Daoy (cell line): ENCODE data around the gene DIP2C. TPM values are rescaled to one million over a fixed set of nuclear protein-coding genes. Genes with fewer than 3 reads are reported as not detected.
"Not testable (repeated sequence)": the region's sequence is repeated elsewhere in the genome, so short reads cannot be mapped to it uniquely, and the experiment has no call there.

Experiments used
- DNase-seq: peaks from one replicate; pipeline ENCODE4 v3.0.0-alpha.2; 2015; ENCODE audit warnings: low read depth
- total RNA-seq: library from RNA; depleted of rRNA; stranded (reverse); fragments of >200 nt; shearing (Covaris generic); gene quantifications from 2 replicates; pipeline ENCODE4 v1.2.3, GENCODE V29; 2014

The DIP2C gene
- total RNA-seq, 1 experiment from 2014 or later = 2.7 TPM

GRCh38 chr10:596131-596530 is 93.3 kb downstream of the DIP2C start:
- DNase-seq = not testable (repeated sequence)

- DNase-seq = no peak
Observed at GRCh38 chr10:595473-595872, 94.0 kb downstream of the DIP2C start.

GRCh38 chr10:594584-595270 is 94.7 kb downstream of the DIP2C start:
- no peak for DNase-seq

- DNase-seq = peak; percentile 35
Observed at GRCh38 chr10:593901-594457, 95.5 kb downstream of the DIP2C start.

- DNase-seq = no peak
Observed at GRCh38 chr10:593421-593820, 96.0 kb downstream of the DIP2C start.

GRCh38 chr10:593016-593415 is 96.5 kb downstream of the DIP2C start:
- DNase-seq = no peak

GRCh38 chr10:591646-592045 is 97.8 kb downstream of the DIP2C start:
- DNase-seq = no peak

GRCh38 chr10:590721-591120 is 98.7 kb downstream of the DIP2C start:
- no peak for DNase-seq

GRCh38 chr10:589961-590680 is 99.3 kb downstream of the DIP2C start:
- no peak for DNase-seq

GRCh38 chr10:588246-589165 is 101.0 kb downstream of the DIP2C start:
- DNase-seq = peak; percentile 43

- no peak for DNase-seq
Observed at GRCh38 chr10:586716-587115, 102.8 kb downstream of the DIP2C start.

GRCh38 chr10:586151-586550 is 103.3 kb downstream of the DIP2C start:
- no peak for DNase-seq

- no peak for DNase-seq
Observed at GRCh38 chr10:585502-585901, 104.0 kb downstream of the DIP2C start.

GRCh38 chr10:584497-585290 is 104.8 kb downstream of the DIP2C start:
- not testable (repeated sequence) for DNase-seq

GRCh38 chr10:583433-583832 is 106.0 kb downstream of the DIP2C start:
- DNase-seq = no peak

- no peak for DNase-seq
Observed at GRCh38 chr10:581776-582330, 107.6 kb downstream of the DIP2C start.

- DNase-seq = peak; percentile 46
Observed at GRCh38 chr10:580778-581177, 108.7 kb downstream of the DIP2C start.

- no peak for DNase-seq
Observed at GRCh38 chr10:576130-576465, 113.4 kb downstream of the DIP2C start.

- no peak for DNase-seq
Observed at GRCh38 chr10:575402-576129, 113.9 kb downstream of the DIP2C start.

GRCh38 chr10:572696-573095 is 116.8 kb downstream of the DIP2C start:
- no peak for DNase-seq
